Upper lobe of right lung (tissue), 1 donor: ENCODE measurements around the gene SMIM8. TPM values are rescaled to one million over a fixed set of nuclear protein-coding genes. Genes with fewer than 3 reads are reported as not detected.

ENCODE experiments used
- ATAC-seq: fragments of 200-7000 bp; cut with Tn5 transposase; one replicate; pipeline ENCODE4 v1.9.1; 2020; ENCODE audit warnings: mild to moderate bottlenecking, moderate library complexity
- DNase-seq: peaks from one replicate; pipeline ENCODE4 v3.0.0-alpha.2; 2020
- H3K27ac ChIP-seq: fragments of 200-600 bp; one replicate; pipeline ENCODE4 v1.8.0; 2022
- H3K27me3 ChIP-seq: fragments of 200-600 bp; one replicate; pipeline ENCODE4 v1.8.0; 2022; ENCODE audit warnings: mild to moderate bottlenecking
- H3K36me3 ChIP-seq: fragments of 200-600 bp; one replicate; pipeline ENCODE4 v1.8.0; 2022
- H3K4me1 ChIP-seq: fragments of 200-600 bp; one replicate; pipeline ENCODE4 v1.8.0; 2022
- H3K4me3 ChIP-seq: fragments of 200-600 bp; one replicate; pipeline ENCODE4 v1.8.0; 2022; ENCODE audit warnings: mild to moderate bottlenecking
- H3K9me3 ChIP-seq: fragments of 200-600 bp; one replicate; pipeline ENCODE4 v1.8.0; 2022
- CTCF ChIP-seq: fragments of 200-600 bp; IDR thresholded peaks from one replicate; pipeline ENCODE4 v1.8.0; 2022; ENCODE audit warnings: antibody characterized with exemption
- intact Hi-C: fragments of 100-400 bp; cut with DNase I; formaldehyde crosslinking; loops from one replicate; pipeline ENCODE4 v1.11.0; 2022
- long read RNA-seq: library from polyadenylated mRNA; unstranded; transcript quantifications from one replicate; pipeline ENCODE4 v2.0.0, GENCODE V29; 2021
- total RNA-seq: library from RNA; stranded (reverse); fragmentation: NEBNext Ultra II Directional; extraction: Animal tissue kit (Norgen Biotek cat#: 25700); gene quantifications from one replicate; pipeline ENCODE4 v1.2.1, GENCODE V29; 2021
- donor health status: DM: no; HTN: yes; CAD: no; lungs with severe emphysema.

The SMIM8 gene, protein sequence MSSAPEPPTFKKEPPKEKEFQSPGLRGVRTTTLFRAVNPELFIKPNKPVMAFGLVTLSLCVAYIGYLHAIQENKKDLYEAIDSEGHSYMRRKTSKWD
- 9.5 TPM for total RNA-seq
- long read RNA-seq, transcript SMIM8-201 (3 exons, 2,405 nt), result major isoform, 13 of 16 reads
- long read RNA-seq, partial matches to known transcripts, result 2 of 16 reads
- long read RNA-seq, other reads (novel, unspliced or antisense), result 1 of 16 reads

DNA sequence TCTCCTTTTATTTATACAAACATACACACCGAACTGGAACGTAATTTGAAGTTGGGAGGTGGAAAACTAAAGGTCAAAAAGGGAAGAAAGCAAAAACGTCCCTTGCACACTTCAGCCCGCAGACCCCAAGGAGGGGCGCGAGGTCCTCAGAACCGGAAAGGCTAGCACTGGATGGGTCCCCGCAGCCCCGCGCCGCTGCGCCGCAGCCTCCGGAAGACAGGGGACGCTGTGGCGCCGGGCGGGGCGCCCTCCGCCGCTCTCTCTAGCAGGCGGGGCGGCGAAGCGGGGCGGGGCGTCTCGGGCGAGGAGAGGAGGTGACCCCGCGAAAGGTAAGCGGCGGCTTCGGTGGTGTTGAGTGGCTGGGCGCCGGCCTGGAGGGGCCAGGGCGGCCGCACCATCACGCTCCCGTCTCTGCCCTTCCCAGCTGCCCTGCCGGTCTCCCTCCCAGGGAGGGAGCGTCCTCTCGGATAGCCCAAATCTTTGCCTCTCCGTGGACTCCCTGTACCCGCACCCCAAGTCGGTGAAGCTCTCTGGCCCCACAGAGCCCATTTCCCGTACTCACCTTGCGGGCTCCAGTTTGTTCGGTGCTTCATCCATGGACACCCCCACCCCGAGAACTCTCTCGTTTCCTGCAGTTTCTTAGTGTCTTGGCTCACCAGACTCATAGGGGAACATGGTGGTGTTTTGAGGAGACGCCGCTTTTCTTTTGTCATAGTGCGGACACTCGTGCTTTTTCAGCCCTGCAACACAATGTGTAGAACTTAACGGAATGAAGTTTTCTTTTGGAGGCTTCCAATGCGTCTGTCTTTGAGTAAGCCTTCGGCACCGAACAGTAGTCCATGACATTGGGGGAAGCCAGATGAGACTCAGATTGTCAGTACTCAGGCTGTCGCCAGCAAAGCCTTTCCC lies at the start of gene SMIM8:
Gene SMIM8, plus strand, starts transcription at position 285 of the 909 bp plus-strand sequence. CDS start 14,444 bp downstream, outside the sequence.
- no peaks in the 10 kb centered on the region for H3K4me1 ChIP-seq
- peak; percentile 99 for TF ChIP-seq CTCF
- ATAC-seq (peak; percentile 100), DNase-seq (peak; percentile 94)
- no peaks in the 10 kb centered on the region for H3K9me3 ChIP-seq
- peak within 1 kb of the TSS; percentile 76 for H3K27ac ChIP-seq
- H3K4me3 ChIP-seq, result peak within 1 kb of the TSS; percentile 79
- intact Hi-C loops, result no loop called here
- no peaks in the 10 kb centered on the region for H3K27me3 ChIP-seq
- H3K36me3 ChIP-seq, result no peaks in the 10 kb centered on the region

DNA sequence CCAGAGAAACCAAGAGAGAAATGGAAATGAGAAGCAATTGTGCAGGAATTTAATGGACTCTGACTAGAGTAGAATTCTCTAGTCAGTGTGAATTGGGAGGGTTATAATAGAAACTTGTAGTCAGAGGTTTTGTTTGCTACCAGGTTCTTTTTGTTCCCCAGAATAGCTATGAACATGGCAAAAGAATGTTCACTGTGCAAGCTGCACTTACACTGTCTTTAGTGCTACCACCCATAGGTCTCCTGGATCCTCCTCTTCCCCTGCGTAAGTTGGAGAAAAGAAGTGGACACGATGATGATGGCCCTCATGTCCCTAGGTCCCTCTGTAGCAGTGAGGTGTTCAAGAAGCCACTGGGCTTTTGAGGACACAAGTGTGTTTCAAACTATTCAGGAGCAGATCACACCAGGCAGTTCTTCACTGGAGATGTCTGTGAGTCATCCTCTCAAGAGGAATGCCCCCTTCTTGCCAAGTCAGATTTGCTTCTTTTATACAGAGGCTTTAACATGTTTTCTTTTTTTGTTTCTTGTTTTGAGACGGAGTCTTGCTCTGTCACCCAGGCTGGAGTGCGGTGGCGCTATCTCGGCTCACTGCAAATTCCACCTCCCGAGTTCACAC lies 47.6 kb upstream of the SMIM8 start:
- DNase-seq (no peak), ATAC-seq (no peak)
- Histone ChIP-seq H3K9me3 (no peaks in the 10 kb centered on the region), H3K4me3 (no peak overlapping the region), H3K36me3 (no peaks in the 10 kb centered on the region), H3K27ac (no peak overlapping the region), H3K4me1 (no peaks in the 10 kb centered on the region), H3K27me3 (no peaks in the 10 kb centered on the region)
- no peak for TF ChIP-seq CTCF
- intact Hi-C loops, result no loop called here

GRCh38 chr6:87276624-87277023 lies 45.8 kb upstream of the SMIM8 start:
- no peak overlapping the region for H3K27ac ChIP-seq
- H3K27me3 ChIP-seq, result no peaks in the 10 kb centered on the region
- no peaks in the 10 kb centered on the region for H3K4me1 ChIP-seq
- H3K36me3 ChIP-seq, result no peaks in the 10 kb centered on the region
- DNase-seq (no peak), ATAC-seq (no peak)
- intact Hi-C loops, result no loop called here
- TF ChIP-seq CTCF, result no peak
- H3K4me3 ChIP-seq, result no peak overlapping the region
- H3K9me3 ChIP-seq, result no peaks in the 10 kb centered on the region

GRCh38 chr6:87277123-87277522 lies 45.3 kb upstream of the SMIM8 start:
- ATAC-seq (no peak), DNase-seq (no peak)
- H3K4me3 ChIP-seq, result no peak overlapping the region
- H3K9me3 ChIP-seq, result no peaks in the 10 kb centered on the region
- no peaks in the 10 kb centered on the region for H3K4me1 ChIP-seq
- no peak for TF ChIP-seq CTCF
- no peak overlapping the region for H3K27ac ChIP-seq
- intact Hi-C loops, result no loop called here
- no peaks in the 10 kb centered on the region for H3K27me3 ChIP-seq
- no peaks in the 10 kb centered on the region for H3K36me3 ChIP-seq

DNA sequence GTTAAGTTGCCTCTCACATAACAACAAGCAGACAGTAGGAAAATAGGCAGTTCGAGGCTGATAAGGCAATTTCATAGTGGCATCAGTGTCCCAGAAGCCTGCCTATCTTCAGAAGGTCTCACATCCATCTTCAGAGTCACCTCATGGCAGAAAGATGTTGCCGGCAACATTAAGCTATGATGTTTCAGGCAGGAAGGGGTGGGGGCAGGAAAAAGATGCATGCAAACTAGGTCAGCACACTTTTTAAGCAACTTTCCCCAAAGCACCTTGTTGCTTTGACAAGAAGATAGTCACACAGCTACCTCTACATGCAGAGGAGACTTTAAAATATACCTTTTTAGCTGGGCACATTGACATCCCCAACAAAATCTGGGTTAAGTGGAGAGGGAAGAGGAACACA lies 43.2 kb upstream of the SMIM8 start:
- Histone ChIP-seq H3K27ac (no peak overlapping the region), H3K36me3 (no peaks in the 10 kb centered on the region), H3K9me3 (no peaks in the 10 kb centered on the region), H3K4me3 (no peak overlapping the region), H3K27me3 (no peaks in the 10 kb centered on the region), H3K4me1 (no peaks in the 10 kb centered on the region)
- ATAC-seq, result no peak
- TF ChIP-seq CTCF, result no peak
- no peak for DNase-seq
- intact Hi-C loops, result no loop called here
